Neural cell (in vitro differentiated cells): ENCODE data around the gene UPF1. TPM values are rescaled to one million over a fixed set of nuclear protein-coding genes. Genes with fewer than 3 reads are reported as not detected.

Source experiments
- H2AFZ ChIP-seq: fragments of 200-600, 300-800 bp; sonication (generic), shearing (Covaris generic); 2 replicates; pipeline ENCODE4 v1.6.0; 2014; ENCODE audit warnings: low read depth, mild to moderate bottlenecking, antibody characterized with exemption, low read length, moderate library complexity
- H3F3A ChIP-seq: fragments of 200-600 bp; shearing (Covaris generic); 2 replicates; pipeline ENCODE4 v1.6.1; 2016; ENCODE audit warnings: mild to moderate bottlenecking, moderate library complexity, mixed read lengths, antibody characterized with exemption, low read length; ENCODE audit not compliant: insufficient read depth, poor library complexity, severe bottlenecking
- H3K27ac ChIP-seq: fragments of 200-600, 300-800 bp; sonication (generic), shearing (Covaris generic); 2 replicates; pipeline ENCODE4 v1.5.1; 2014; ENCODE audit warnings: mild to moderate bottlenecking, low read length, moderate library complexity
- H3K27me3 ChIP-seq: fragments of 300-800, 200-600 bp; sonication (generic), shearing (Covaris generic); 2 replicates; pipeline ENCODE4 v1.6.0; 2014; ENCODE audit warnings: mild to moderate bottlenecking, low read depth, low read length, moderate library complexity; ENCODE audit not compliant: insufficient read depth
- H3K36me3 ChIP-seq: fragments of 300-800, 200-600 bp; sonication (generic), shearing (Covaris generic); 2 replicates; pipeline ENCODE4 v1.5.1; 2014; ENCODE audit warnings: mild to moderate bottlenecking, antibody characterized with exemption, low read length, moderate library complexity; ENCODE audit not compliant: insufficient read depth
- H3K4me2 ChIP-seq: fragments of 300-800, 200-600 bp; sonication (generic), shearing (Covaris generic); 2 replicates; pipeline ENCODE4 v1.6.0; 2014; ENCODE audit warnings: mild to moderate bottlenecking, low read length
- H3K4me3 ChIP-seq: fragments of 300-800, 200-600 bp; sonication (generic), shearing (Covaris generic); 2 replicates; pipeline ENCODE4 v1.5.1; 2014; ENCODE audit warnings: mild to moderate bottlenecking, low read length, moderate library complexity
- H3K79me2 ChIP-seq: fragments of 200-600 bp; shearing (Covaris generic); replicated peaks from 2 replicates; pipeline ENCODE4 v1.6.0; 2014; ENCODE audit warnings: mild to moderate bottlenecking, low read length, moderate library complexity; ENCODE audit not compliant: insufficient read depth
- H3K9ac ChIP-seq: fragments of 300-800, 200-600 bp; sonication (generic), shearing (Covaris generic); 2 replicates; pipeline ENCODE4 v1.6.1; 2016; ENCODE audit warnings: mild to moderate bottlenecking, low read length, mixed read lengths
- H3K9me2 ChIP-seq: fragments of 200-600 bp; shearing (Covaris generic); 2 replicates; pipeline ENCODE4 v1.6.1; 2016; ENCODE audit warnings: mild to moderate bottlenecking, low read length, mixed read lengths; ENCODE audit not compliant: insufficient read depth
- H3K9me3 ChIP-seq: fragments of 200-600, 300-800 bp; sonication (generic), shearing (Covaris generic); 2 replicates; pipeline ENCODE4 v1.6.1; 2016; ENCODE audit warnings: mild to moderate bottlenecking, mixed run types, low read length, moderate library complexity, mixed read lengths
- H4K20me1 ChIP-seq: fragments of 200-600 bp; shearing (Covaris generic); 2 replicates; pipeline ENCODE4 v1.6.1; 2016; ENCODE audit warnings: mild to moderate bottlenecking, mixed run types; ENCODE audit not compliant: insufficient read depth
- EP300 ChIP-seq: fragments of 450-650 bp; conservative IDR thresholded peaks from 2 replicates; pipeline ENCODE4 v1.6.1; 2014; ENCODE audit warnings: antibody characterized with exemption, mild to moderate bottlenecking, moderate library complexity; ENCODE audit not compliant: poor library complexity, severe bottlenecking
- EZH2 ChIP-seq: fragments of 200-600, 300-800 bp; shearing (Covaris generic), sonication (generic); IDR thresholded peaks from 2 replicates; pipeline ENCODE4 v1.6.1; 2014; ENCODE audit warnings: antibody characterized with exemption, low read length, borderline replicate concordance, mild to moderate bottlenecking; ENCODE audit not compliant: insufficient read depth, poor library complexity, severe bottlenecking
- MXI1 ChIP-seq: fragments of 450-650 bp; conservative IDR thresholded peaks from 2 replicates; pipeline ENCODE4 v1.6.1; 2014; ENCODE audit warnings: antibody characterized with exemption, mild to moderate bottlenecking; ENCODE audit not compliant: poor library complexity, severe bottlenecking
- POLR2AphosphoS5 ChIP-seq: IDR thresholded peaks from 2 replicates; pipeline ENCODE4 v1.6.1; 2012
- RAD21 ChIP-seq: fragments of 450-650 bp; conservative IDR thresholded peaks from 2 replicates; pipeline ENCODE4 v1.6.1; 2014; ENCODE audit warnings: antibody characterized with exemption, mild to moderate bottlenecking, moderate library complexity
- REST ChIP-seq: IDR thresholded peaks from 2 replicates; pipeline ENCODE4 v1.6.1; 2012; ENCODE audit warnings: borderline replicate concordance
- SMC3 ChIP-seq: fragments of 450-650 bp; conservative IDR thresholded peaks from 2 replicates; pipeline ENCODE4 v1.6.1; 2014; ENCODE audit warnings: antibody characterized with exemption, mild to moderate bottlenecking, moderate library complexity; ENCODE audit not compliant: poor library complexity
- TAF1 ChIP-seq: IDR thresholded peaks from 2 replicates; pipeline ENCODE4 v1.6.1; 2012; ENCODE audit warnings: low read depth
- polyA plus RNA-seq: library from polyadenylated mRNA; depleted of rRNA; stranded (reverse); fragments of >200 nt; gene quantifications from 2 replicates; pipeline ENCODE4 v1.2.3, GENCODE V29; 2014
- TF ChIP-seq, protein P1 (sequence below): fragments of 450-650 bp; IDR thresholded peaks from 2 replicates; pipeline ENCODE4 v1.5.1; 2014; ENCODE audit warnings: antibody characterized with exemption, mild to moderate bottlenecking, moderate library complexity; ENCODE audit not compliant: poor library complexity, severe bottlenecking

The UPF1 gene
- polyA plus RNA-seq, 1 donor from 2014 or later = 39.3 TPM

GRCh38 chr19:18867199-18867598 is 35.4 kb downstream of the UPF1 start:
- TF ChIP-seq RAD21 = no peak
- TF ChIP-seq, protein P1, sequence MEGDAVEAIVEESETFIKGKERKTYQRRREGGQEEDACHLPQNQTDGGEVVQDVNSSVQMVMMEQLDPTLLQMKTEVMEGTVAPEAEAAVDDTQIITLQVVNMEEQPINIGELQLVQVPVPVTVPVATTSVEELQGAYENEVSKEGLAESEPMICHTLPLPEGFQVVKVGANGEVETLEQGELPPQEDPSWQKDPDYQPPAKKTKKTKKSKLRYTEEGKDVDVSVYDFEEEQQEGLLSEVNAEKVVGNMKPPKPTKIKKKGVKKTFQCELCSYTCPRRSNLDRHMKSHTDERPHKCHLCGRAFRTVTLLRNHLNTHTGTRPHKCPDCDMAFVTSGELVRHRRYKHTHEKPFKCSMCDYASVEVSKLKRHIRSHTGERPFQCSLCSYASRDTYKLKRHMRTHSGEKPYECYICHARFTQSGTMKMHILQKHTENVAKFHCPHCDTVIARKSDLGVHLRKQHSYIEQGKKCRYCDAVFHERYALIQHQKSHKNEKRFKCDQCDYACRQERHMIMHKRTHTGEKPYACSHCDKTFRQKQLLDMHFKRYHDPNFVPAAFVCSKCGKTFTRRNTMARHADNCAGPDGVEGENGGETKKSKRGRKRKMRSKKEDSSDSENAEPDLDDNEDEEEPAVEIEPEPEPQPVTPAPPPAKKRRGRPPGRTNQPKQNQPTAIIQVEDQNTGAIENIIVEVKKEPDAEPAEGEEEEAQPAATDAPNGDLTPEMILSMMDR = no peak
- no peak for TF ChIP-seq REST
- TF ChIP-seq EZH2 = no peak
- TF ChIP-seq MXI1 = no peak
- no peak for TF ChIP-seq EP300
- no peak for TF ChIP-seq POLR2AphosphoS5
- TF ChIP-seq SMC3 = no peak
- TF ChIP-seq TAF1 = no peak
- Histone ChIP-seq H3K4me2 (no peak overlapping the region), H3K79me2 (no peaks in the 10 kb centered on the region), H3K9me2 (no peaks in the 10 kb centered on the region), H3K36me3 (no peaks in the 10 kb centered on the region), H2AFZ (no peak overlapping the region), H3F3A (no peaks in the 10 kb centered on the region), H3K4me3 (no peak overlapping the region), H4K20me1 (no peaks in the 10 kb centered on the region), H3K27ac (no peak overlapping the region), H3K9ac (no peak overlapping the region), H3K9me3 (no peaks in the 10 kb centered on the region), H3K27me3 (no peaks in the 10 kb centered on the region)

DNA sequence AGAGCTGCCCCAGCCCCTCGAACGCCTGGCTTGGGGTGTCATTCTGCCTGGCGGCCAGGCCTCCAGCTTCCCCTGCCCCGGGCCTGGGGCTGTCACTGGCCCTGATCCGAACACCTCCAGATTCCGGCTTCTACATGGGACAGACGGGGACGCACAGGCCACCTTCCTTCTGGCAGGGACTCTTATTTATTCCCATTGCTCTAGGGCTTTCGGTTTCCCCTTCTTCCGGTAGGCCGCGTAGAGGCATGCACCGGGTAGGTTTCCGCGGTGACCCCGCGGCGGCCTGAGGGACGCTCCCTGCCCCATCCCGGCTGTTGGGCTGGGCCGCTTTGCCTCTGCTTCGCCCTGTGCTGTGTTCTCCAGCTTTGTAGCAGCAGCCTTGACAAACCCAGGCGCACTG is 36.0 kb downstream of the UPF1 start:
- Histone ChIP-seq H3K4me3 (no peak overlapping the region), H3K79me2 (no peaks in the 10 kb centered on the region), H3K27ac (no peak overlapping the region), H3K27me3 (no peaks in the 10 kb centered on the region), H3K9me3 (no peaks in the 10 kb centered on the region), H3K9me2 (no peaks in the 10 kb centered on the region), H4K20me1 (no peaks in the 10 kb centered on the region), H3K4me2 (no peak overlapping the region), H2AFZ (no peak overlapping the region), H3K36me3 (no peaks in the 10 kb centered on the region), H3K9ac (no peak overlapping the region), H3F3A (no peaks in the 10 kb centered on the region)
- TF ChIP-seq MXI1 (no peak), RAD21 (no peak), EP300 (no peak)
